BLaER1 (cell line): ENCODE data around the gene HOXA2.

Experiments
- H3K27ac ChIP-seq: shearing (Covaris generic); formaldehyde crosslinking; 2 replicates; pipeline ENCODE4 v1.8.1; 2022
- H3K27me3 ChIP-seq: shearing (Covaris generic); formaldehyde crosslinking; 2 replicates; pipeline ENCODE4 v1.8.1; 2022
- H3K36me3 ChIP-seq: shearing (Covaris generic); formaldehyde crosslinking; 2 replicates; pipeline ENCODE4 v1.8.1; 2022
- H3K4me1 ChIP-seq: shearing (Covaris generic); formaldehyde crosslinking; 2 replicates; pipeline ENCODE4 v1.8.1; 2022
- H3K4me2 ChIP-seq: shearing (Covaris generic); formaldehyde crosslinking; 2 replicates; pipeline ENCODE4 v1.8.1; 2022
- H3K4me3 ChIP-seq: shearing (Covaris generic); formaldehyde crosslinking; 2 replicates; pipeline ENCODE4 v1.8.1; 2022
- H3K9ac ChIP-seq: shearing (Covaris generic); formaldehyde crosslinking; 2 replicates; pipeline ENCODE4 v1.8.1; 2022
- H3K9me3 ChIP-seq: shearing (Covaris generic); formaldehyde crosslinking; 2 replicates; pipeline ENCODE4 v1.8.1; 2022
- H4K20me1 ChIP-seq: shearing (Covaris generic); formaldehyde crosslinking; 2 replicates; pipeline ENCODE4 v1.8.1; 2022
- Cebpa-rat ChIP-seq: shearing (Covaris generic); IDR thresholded peaks from 2 replicates; pipeline ENCODE4 v1.8.1; 2022

HOXA2 gene

DNA sequence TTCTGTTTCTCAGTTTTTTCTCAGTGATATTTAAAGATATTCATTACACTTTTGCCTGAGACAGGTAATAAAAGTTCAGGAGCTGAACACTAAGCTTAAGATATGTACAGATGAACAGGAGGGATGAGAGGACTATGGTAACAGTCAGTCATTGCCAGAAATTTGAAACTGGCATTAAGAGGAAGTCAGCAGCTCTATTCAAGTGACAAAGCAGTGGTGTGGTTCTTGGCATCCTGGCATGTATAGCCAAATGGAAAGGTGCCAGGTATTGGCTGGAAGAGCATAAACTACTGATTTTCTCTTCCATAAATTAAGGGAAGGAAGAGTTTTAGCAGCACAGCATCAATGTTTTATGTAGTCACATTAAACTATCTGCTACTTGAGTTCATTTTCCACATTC is 29.4 kb downstream of the HOXA2 start:
- Histone ChIP-seq H4K20me1 (no peaks in the 10 kb centered on the region), H3K36me3 (no peaks in the 10 kb centered on the region), H3K4me1 (no peaks in the 10 kb centered on the region), H3K9ac (no peak overlapping the region), H3K4me3 (no peak overlapping the region), H3K27ac (no peak overlapping the region), H3K27me3 (no peaks in the 10 kb centered on the region), H3K9me3 (peaks cover 6% of the 10 kb centered on the region; the same call in 1 of the 2 replicates), H3K4me2 (no peak overlapping the region)
- TF ChIP-seq Cebpa-rat: no peak

DNA sequence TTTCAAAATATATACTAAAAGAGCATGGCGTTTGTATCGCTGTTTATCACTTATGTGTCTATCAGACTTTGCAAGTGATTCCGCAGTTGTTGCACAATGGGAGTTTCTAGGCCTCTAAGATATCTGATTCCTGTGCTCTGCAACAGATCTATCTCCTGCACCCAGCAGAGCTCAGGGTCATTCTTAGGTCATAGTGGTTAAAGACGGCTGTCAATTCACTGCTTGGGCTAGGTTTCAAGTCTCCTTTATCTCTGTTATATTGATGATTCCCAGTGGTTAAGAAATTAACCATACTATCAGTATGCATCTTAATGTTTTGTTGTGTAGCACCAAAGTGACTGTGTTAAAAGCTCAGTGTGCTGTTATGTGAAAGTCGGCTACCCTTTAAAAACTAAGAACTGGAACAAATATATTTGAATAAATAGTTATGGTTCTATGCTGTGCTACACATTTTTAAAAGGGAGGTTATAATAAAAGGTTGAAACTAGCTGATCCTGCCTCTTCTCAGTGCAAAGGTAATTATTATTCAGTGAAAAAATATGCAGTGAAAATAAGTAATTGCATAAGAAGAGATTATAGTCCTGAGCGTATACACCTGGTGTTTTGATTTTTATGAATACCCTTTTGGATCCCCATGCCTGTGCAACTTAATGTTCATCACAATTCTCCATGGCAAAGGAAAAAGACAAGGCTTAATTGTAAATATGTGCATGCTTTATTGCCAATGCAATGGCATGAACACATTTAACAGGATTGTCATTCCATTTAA is 30.7 kb downstream of the HOXA2 start:
- H3K4me2 ChIP-seq: no peak overlapping the region
- TF ChIP-seq Cebpa-rat: no peak

DNA sequence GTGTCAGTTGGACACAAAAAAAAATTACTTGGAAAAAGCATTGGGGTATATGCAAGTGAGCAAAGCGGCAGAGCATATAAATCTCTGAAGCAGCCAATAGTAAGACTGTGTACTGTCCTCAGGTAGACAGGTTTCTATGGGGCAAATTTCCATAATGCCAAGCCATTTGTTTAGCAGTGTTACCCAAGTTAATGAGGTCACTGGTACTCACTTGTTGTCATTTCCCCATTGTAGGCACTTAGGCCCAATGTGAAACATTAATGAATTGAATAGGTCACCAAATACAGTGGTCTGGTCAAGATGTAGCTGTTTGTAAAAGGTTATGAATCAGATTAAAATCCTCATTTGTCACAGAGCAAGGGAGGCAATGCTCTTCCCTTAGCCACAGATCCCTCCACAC is 34.2 kb downstream of the HOXA2 start:
- TF ChIP-seq Cebpa-rat: no peak
- H3K4me3 ChIP-seq: no peak overlapping the region
- H3K9me3 ChIP-seq: no peaks in the 10 kb centered on the region
- no peak overlapping the region for H3K4me2 ChIP-seq
- H3K36me3 ChIP-seq: no peaks in the 10 kb centered on the region
- no peak overlapping the region for H3K9ac ChIP-seq
- H3K4me1 ChIP-seq: peaks cover 25% of the 10 kb centered on the region
- H4K20me1 ChIP-seq: no peaks in the 10 kb centered on the region
- H3K27ac ChIP-seq: no peak overlapping the region
- H3K27me3 ChIP-seq: no peaks in the 10 kb centered on the region

More for the DNA sequence above, 30.7 kb downstream of the HOXA2 start:
- no peak overlapping the region for H3K4me3 ChIP-seq
- H3K27ac ChIP-seq: no peak overlapping the region
- H4K20me1 ChIP-seq: no peaks in the 10 kb centered on the region
- H3K9ac ChIP-seq: no peak overlapping the region
- peaks cover 6% of the 10 kb centered on the region; the same call in 1 of the 2 replicates for H3K4me1 ChIP-seq
- no peaks in the 10 kb centered on the region for H3K27me3 ChIP-seq
- peaks cover 6% of the 10 kb centered on the region; the same call in 1 of the 2 replicates for H3K9me3 ChIP-seq
- H3K36me3 ChIP-seq: no peaks in the 10 kb centered on the region

- no peaks in the 10 kb centered on the region for H3K36me3 ChIP-seq
- no peaks in the 10 kb centered on the region for H3K9me3 ChIP-seq
- H3K4me1 ChIP-seq: peaks cover 28% of the 10 kb centered on the region
- H3K27ac ChIP-seq: no peak overlapping the region
- H4K20me1 ChIP-seq: no peaks in the 10 kb centered on the region
- no peak overlapping the region for H3K9ac ChIP-seq
- no peaks in the 10 kb centered on the region for H3K27me3 ChIP-seq
- no peak for TF ChIP-seq Cebpa-rat
- H3K4me2 ChIP-seq: no peak overlapping the region
- H3K4me3 ChIP-seq: no peak overlapping the region
Measured at GRCh38 chr7:27066148-27066547, 36.3 kb downstream of the HOXA2 start.

GRCh38 chr7:27065709-27066108 is 36.8 kb downstream of the HOXA2 start:
- H3K4me1 ChIP-seq: peaks cover 28% of the 10 kb centered on the region
- no peaks in the 10 kb centered on the region for H3K36me3 ChIP-seq
- no peak overlapping the region for H3K27ac ChIP-seq
- H3K9me3 ChIP-seq: no peaks in the 10 kb centered on the region
- H3K9ac ChIP-seq: no peak overlapping the region
- H3K27me3 ChIP-seq: no peaks in the 10 kb centered on the region
- no peak for TF ChIP-seq Cebpa-rat
- no peaks in the 10 kb centered on the region for H4K20me1 ChIP-seq
- H3K4me2 ChIP-seq: no peak overlapping the region
- no peak overlapping the region for H3K4me3 ChIP-seq

DNA sequence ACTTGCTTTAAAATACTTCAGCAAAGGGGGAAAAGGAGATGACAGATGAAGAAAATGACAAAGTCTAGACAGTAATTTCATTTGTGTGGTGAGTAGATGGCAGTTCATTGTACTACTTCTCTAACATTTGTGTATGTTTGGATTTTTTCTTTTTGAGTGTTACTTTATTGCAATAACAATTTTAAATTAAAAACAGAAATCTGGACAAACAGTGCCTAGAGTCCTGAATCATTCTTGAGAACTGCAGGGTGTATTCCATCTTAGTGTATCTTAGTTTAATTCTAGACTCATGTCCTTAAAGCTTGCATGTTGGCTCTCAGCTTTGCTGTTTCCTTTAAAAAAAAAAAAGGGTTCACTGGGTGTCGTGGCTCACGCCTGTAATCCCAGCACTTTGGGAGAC is 37.8 kb downstream of the HOXA2 start:
- H3K27ac ChIP-seq: peak overlapping the region; percentile 39
- TF ChIP-seq Cebpa-rat: no peak
- no peaks in the 10 kb centered on the region for H3K27me3 ChIP-seq
- peak overlapping the region; percentile 54 for H3K4me2 ChIP-seq
- no peaks in the 10 kb centered on the region for H4K20me1 ChIP-seq
- no peak overlapping the region for H3K4me3 ChIP-seq
- 0 out of 2 replicates have a peak overlapping the region, but pooled peaks have one; percentile 21 for H3K9ac ChIP-seq
- no peaks in the 10 kb centered on the region for H3K36me3 ChIP-seq
- H3K4me1 ChIP-seq: peaks cover 28% of the 10 kb centered on the region
- H3K9me3 ChIP-seq: no peaks in the 10 kb centered on the region

GRCh38 chr7:27064159-27064558 is 38.3 kb downstream of the HOXA2 start:
- TF ChIP-seq Cebpa-rat: no peak

DNA sequence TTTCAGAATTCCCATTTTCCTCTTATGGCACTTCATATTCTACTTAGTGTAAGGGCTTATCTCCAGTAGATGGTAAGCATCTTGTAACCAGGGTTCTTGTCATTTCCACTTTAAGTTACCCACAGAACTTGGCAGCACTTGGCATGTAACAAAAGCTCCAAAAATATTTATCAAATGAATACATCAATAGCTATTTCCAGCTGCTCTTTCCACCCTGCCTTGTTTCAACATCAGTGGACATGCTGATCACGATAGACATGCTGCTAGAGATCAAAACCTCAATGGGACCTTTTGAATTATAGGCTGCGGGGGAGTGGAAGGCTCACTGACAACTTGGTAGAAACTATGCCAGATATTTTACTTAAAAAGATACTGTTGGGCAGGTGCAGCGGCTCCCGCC is 39.5 kb downstream of the HOXA2 start:
- no peak overlapping the region for H3K27ac ChIP-seq
- H3K9me3 ChIP-seq: no peaks in the 10 kb centered on the region
- H3K4me2 ChIP-seq: no peak overlapping the region
- peaks cover 28% of the 10 kb centered on the region for H3K4me1 ChIP-seq
- H3K27me3 ChIP-seq: no peaks in the 10 kb centered on the region
- H3K9ac ChIP-seq: no peak overlapping the region
- H3K4me3 ChIP-seq: no peak overlapping the region
- H3K36me3 ChIP-seq: no peaks in the 10 kb centered on the region
- H4K20me1 ChIP-seq: no peaks in the 10 kb centered on the region
- no peak for TF ChIP-seq Cebpa-rat

More at GRCh38 chr7:27064159-27064558, 38.3 kb downstream of the HOXA2 start:
- H4K20me1 ChIP-seq: no peaks in the 10 kb centered on the region
- H3K27ac ChIP-seq: peak overlapping the region; percentile 39
- no peaks in the 10 kb centered on the region for H3K27me3 ChIP-seq
- H3K4me3 ChIP-seq: no peak overlapping the region
- H3K9me3 ChIP-seq: no peaks in the 10 kb centered on the region
- peak overlapping the region; percentile 54 for H3K4me2 ChIP-seq
- peaks cover 28% of the 10 kb centered on the region for H3K4me1 ChIP-seq
- no peaks in the 10 kb centered on the region for H3K36me3 ChIP-seq
- H3K9ac ChIP-seq: 0 out of 2 replicates have a peak overlapping the region, but pooled peaks have one; percentile 21

- no peak for TF ChIP-seq Cebpa-rat
- Histone ChIP-seq H3K27ac (no peak overlapping the region), H4K20me1 (no peaks in the 10 kb centered on the region), H3K4me1 (no peaks in the 10 kb centered on the region), H3K4me2 (no peak overlapping the region), H3K9me3 (peaks cover 5% of the 10 kb centered on the region), H3K4me3 (no peak overlapping the region), H3K36me3 (no peaks in the 10 kb centered on the region), H3K27me3 (no peaks in the 10 kb centered on the region), H3K9ac (no peak overlapping the region)
Measured at GRCh38 chr7:27053153-27053552, 49.3 kb downstream of the HOXA2 start.

DNA sequence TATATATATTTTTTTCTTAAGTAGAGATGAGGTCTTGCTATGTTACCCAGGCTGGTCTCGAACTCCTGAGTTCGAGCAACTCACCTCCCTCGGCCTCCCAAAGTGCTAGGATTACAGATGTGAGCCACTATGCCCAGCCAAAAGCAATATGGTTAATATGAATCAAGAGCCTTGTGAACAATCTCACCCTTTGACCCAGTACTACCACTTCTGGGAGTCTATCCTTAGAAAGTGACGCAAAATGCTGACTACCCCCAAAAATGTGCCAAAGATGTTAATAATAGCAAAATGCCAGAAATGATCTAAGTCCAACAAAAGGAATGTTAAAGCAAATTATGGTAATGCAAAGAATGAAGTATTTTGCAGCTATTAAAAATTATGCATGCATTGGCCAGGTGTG is 51.0 kb downstream of the HOXA2 start:
- H3K27ac ChIP-seq: no peak overlapping the region
- TF ChIP-seq Cebpa-rat: no peak
- H4K20me1 ChIP-seq: no peaks in the 10 kb centered on the region
- no peaks in the 10 kb centered on the region for H3K4me1 ChIP-seq
- no peak overlapping the region for H3K4me3 ChIP-seq
- peaks cover 8% of the 10 kb centered on the region for H3K9me3 ChIP-seq
- H3K36me3 ChIP-seq: no peaks in the 10 kb centered on the region
- no peak overlapping the region for H3K9ac ChIP-seq
- no peak overlapping the region for H3K4me2 ChIP-seq
- no peaks in the 10 kb centered on the region for H3K27me3 ChIP-seq
